Fibroblast of the aortic adventitia (primary cell): ENCODE measurements around the gene UVRAG. TPM values are rescaled to one million over a fixed set of nuclear protein-coding genes. Genes with fewer than 3 reads are reported as not detected.
A peak's percentile ranks its signal among the peaks of the same experiment; 100 is the strongest.
"Not testable (repeated sequence)": the region's sequence is repeated elsewhere in the genome, so short reads cannot be mapped to it uniquely, and the experiment has no call there.

Experiments
- DNase-seq: peaks from one replicate; pipeline ENCODE4 v3.0.0-alpha.2; 2010; ENCODE audit warnings: low read depth
- H3K4me3 ChIP-seq: 2 replicates; pipeline ENCODE4 v1.5.1; 2011; ENCODE audit warnings: low read depth, mild to moderate bottlenecking, control low read depth, low read length, moderate library complexity
- CTCF ChIP-seq: IDR thresholded peaks from 2 replicates; pipeline ENCODE4 v1.5.1; 2011; ENCODE audit warnings: mild to moderate bottlenecking, low read length, control low read depth, inconsistent platforms; ENCODE audit not compliant: insufficient read depth
- total RNA-seq: library from RNA; depleted of rRNA; stranded (reverse); fragments of >200 nt; gene quantifications from 2 replicates; pipeline ENCODE4 v1.2.3, GENCODE V29; 2012; ENCODE audit warnings: low replicate concordance

Gene UVRAG
- total RNA-seq, 1 donor: 21.6 TPM

- peak; percentile 20 for DNase-seq
- no peak overlapping the region for H3K4me3 ChIP-seq
- TF ChIP-seq CTCF: no peak
Measured at GRCh38 chr11:76047766-76048165, 232.8 kb downstream of the UVRAG start.

GRCh38 chr11:76048763-76049162 lies 233.8 kb downstream of the UVRAG start:
- no peak for TF ChIP-seq CTCF
- DNase-seq: no peak
- no peak overlapping the region for H3K4me3 ChIP-seq

DNA sequence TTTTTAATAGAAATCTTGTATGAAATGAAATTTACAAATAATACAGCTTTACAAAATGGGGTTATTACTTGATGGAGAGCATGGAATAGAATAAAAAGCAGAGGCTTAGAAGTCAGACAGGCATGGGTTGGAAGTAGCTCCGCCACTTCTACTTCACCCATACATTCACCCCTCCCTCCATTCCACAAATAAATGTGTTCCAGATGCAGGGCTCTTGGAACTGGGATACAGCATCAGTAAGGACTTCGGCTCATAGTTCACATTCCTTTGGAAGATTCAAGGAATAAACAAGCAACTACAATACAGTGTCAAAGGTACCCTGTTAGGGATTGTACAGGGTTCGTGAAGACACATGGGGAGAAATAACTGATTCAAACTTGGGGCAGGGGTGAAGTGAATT lies 234.5 kb downstream of the UVRAG start:
- TF ChIP-seq CTCF: no peak
- H3K4me3 ChIP-seq: no peak overlapping the region
- DNase-seq: peak; percentile 23

- H3K4me3 ChIP-seq: no peak overlapping the region
- no peak for DNase-seq
- no peak for TF ChIP-seq CTCF
Measured at GRCh38 chr11:76051937-76052336, 236.9 kb downstream of the UVRAG start.

DNA sequence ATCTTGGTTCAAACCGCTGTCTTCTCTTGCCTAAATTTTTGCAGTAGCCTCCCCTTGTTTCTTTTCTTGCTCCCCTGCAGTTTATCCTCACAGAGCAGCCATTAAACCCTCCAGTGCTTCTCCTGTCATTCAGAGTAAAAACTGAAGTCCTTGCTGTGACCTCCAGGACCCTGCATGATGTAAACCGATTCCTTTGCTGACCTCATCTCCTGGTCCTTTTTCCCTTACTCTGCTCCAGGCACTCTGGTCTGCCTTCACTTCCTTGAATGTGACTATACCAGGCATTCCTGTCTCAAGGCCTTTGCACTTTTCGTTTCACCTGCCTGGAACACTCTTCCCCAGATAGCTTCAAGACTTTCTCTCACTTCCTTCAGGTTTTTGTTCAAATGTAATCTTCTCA lies 239.3 kb downstream of the UVRAG start:
- TF ChIP-seq CTCF: no peak
- no peak overlapping the region for H3K4me3 ChIP-seq
- DNase-seq: no peak

- no peak overlapping the region for H3K4me3 ChIP-seq
- DNase-seq: no peak
- TF ChIP-seq CTCF: no peak
Measured at GRCh38 chr11:76056876-76057275, 241.9 kb downstream of the UVRAG start.

GRCh38 chr11:76060475-76061036 lies 245.5 kb downstream of the UVRAG start:
- H3K4me3 ChIP-seq, DNase-seq: not testable (repeated sequence)
